A375 (cell line): ENCODE data around the gene C3orf70. TPM values are rescaled to one million over a fixed set of nuclear protein-coding genes. Genes with fewer than 3 reads are reported as not detected.

Experiments used
- total RNA-seq: library from RNA; depleted of rRNA; stranded (reverse); fragments of >200 nt; shearing (Covaris generic); gene quantifications from 2 replicates; pipeline ENCODE4 v1.2.3, GENCODE V29; 2014; rRNA removed

C3orf70 gene, protein sequence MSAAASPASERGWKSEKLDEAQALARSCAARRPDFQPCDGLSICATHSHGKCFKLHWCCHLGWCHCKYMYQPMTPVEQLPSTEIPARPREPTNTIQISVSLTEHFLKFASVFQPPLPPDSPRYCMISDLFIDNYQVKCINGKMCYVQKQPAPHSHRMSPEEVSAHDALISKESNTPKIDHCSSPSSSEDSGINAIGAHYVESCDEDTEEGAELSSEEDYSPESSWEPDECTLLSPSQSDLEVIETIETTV
- total RNA-seq: 1.3 and 1.9 TPM in 2 replicates

GRCh38 chr3:185152410-185153170 is at the start of gene C3orf70:
C3orf70 (minus strand) TSS chr3:185153060; CDS start chr3:185152823, 237 bp downstream.

Other genes starting within 250 kb of the C3orf70 start
- 2.5 and 4.9 TPM in 2 replicates for gene EHHADH, start 101.0 kb upstream of the C3orf70 start, total RNA-seq
- gene MAP3K13, start 210.1 kb upstream of the C3orf70 start, total RNA-seq: 7.1 and 8.2 TPM in 2 replicates